ENCODE data around the gene PITX1.

GRCh38 chr5:135027697-135028615 lies 6.1 kb downstream of the PITX1 start:
- TF ChIP-seq, protein P1, sequence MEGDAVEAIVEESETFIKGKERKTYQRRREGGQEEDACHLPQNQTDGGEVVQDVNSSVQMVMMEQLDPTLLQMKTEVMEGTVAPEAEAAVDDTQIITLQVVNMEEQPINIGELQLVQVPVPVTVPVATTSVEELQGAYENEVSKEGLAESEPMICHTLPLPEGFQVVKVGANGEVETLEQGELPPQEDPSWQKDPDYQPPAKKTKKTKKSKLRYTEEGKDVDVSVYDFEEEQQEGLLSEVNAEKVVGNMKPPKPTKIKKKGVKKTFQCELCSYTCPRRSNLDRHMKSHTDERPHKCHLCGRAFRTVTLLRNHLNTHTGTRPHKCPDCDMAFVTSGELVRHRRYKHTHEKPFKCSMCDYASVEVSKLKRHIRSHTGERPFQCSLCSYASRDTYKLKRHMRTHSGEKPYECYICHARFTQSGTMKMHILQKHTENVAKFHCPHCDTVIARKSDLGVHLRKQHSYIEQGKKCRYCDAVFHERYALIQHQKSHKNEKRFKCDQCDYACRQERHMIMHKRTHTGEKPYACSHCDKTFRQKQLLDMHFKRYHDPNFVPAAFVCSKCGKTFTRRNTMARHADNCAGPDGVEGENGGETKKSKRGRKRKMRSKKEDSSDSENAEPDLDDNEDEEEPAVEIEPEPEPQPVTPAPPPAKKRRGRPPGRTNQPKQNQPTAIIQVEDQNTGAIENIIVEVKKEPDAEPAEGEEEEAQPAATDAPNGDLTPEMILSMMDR (IDR thresholded peaks at IDR 0.05; ENCODE audit: low read length) = no peak
- TF ChIP-seq EZH2 (optimal IDR thresholded peaks at IDR 0.05; ENCODE audit: low read depth, low read length) (no peak), EZH2phosphoT487 (IDR thresholded peaks at IDR 0.05; ENCODE audit: low read length) (no peak)

Measured in MM.1S (cell line).